HG02798 (cell line): ENCODE measurements around the gene HIPK3.

Source experiments
- ATAC-seq: cut with Tn5 transposase; IDR thresholded peaks from one replicate; pipeline ENCODE4 v1.9.1; 2021; ENCODE audit warnings: mild to moderate bottlenecking; ENCODE audit not compliant: unreplicated experiment, poor library complexity

HIPK3 gene

GRCh38 chr11:33384220-33384619 lies 127.0 kb downstream of the HIPK3 start:
- no peak for ATAC-seq

- peak; percentile 22 for ATAC-seq
Observed at GRCh38 chr11:33387581-33387980, 130.4 kb downstream of the HIPK3 start.

- ATAC-seq, result peak; percentile 47
Observed at GRCh38 chr11:33387996-33388395, 130.8 kb downstream of the HIPK3 start.

GRCh38 chr11:33388793-33389525 lies 131.8 kb downstream of the HIPK3 start:
- ATAC-seq, result no peak

GRCh38 chr11:33389635-33390034 lies 132.5 kb downstream of the HIPK3 start:
- peak; percentile 67 for ATAC-seq

GRCh38 chr11:33390944-33391892 lies 134.0 kb downstream of the HIPK3 start:
- ATAC-seq, result no peak

- no peak for ATAC-seq
Observed at GRCh38 chr11:33391893-33392251, 134.7 kb downstream of the HIPK3 start.

- no peak for ATAC-seq
Observed at GRCh38 chr11:33394431-33395109, 137.4 kb downstream of the HIPK3 start.

- no peak for ATAC-seq
Observed at GRCh38 chr11:33396361-33396760, 139.2 kb downstream of the HIPK3 start.

- ATAC-seq, result no peak
Observed at GRCh38 chr11:33399421-33399820, 142.2 kb downstream of the HIPK3 start.

- no peak for ATAC-seq
Observed at GRCh38 chr11:33402066-33402465, 144.9 kb downstream of the HIPK3 start.

- no peak for ATAC-seq
Observed at GRCh38 chr11:33403344-33403743, 146.2 kb downstream of the HIPK3 start.

- no peak for ATAC-seq
Observed at GRCh38 chr11:33405834-33406602, 148.8 kb downstream of the HIPK3 start.
